GM19035 (cell line): Measurements from ENCODE around the gene PAFAH1B2.
"Not testable (repeated sequence)": the region's sequence is repeated elsewhere in the genome, so short reads cannot be mapped to it uniquely, and the experiment has no call there.

ENCODE experiments used
- ATAC-seq: cut with Tn5 transposase; IDR thresholded peaks from one replicate; pipeline ENCODE4 v1.9.1; 2021; ENCODE audit not compliant: unreplicated experiment

PAFAH1B2 gene

GRCh38 chr11:117172724-117173421 is 28.8 kb downstream of the PAFAH1B2 start:
- ATAC-seq: no peak

GRCh38 chr11:117175104-117175503 is 31.0 kb downstream of the PAFAH1B2 start:
- no peak for ATAC-seq

- ATAC-seq: no peak
Measured at GRCh38 chr11:117175781-117176180, 31.7 kb downstream of the PAFAH1B2 start.

GRCh38 chr11:117176186-117176585 is 32.1 kb downstream of the PAFAH1B2 start:
- no peak for ATAC-seq

- ATAC-seq: no peak
Measured at GRCh38 chr11:117177534-117178209, 33.6 kb downstream of the PAFAH1B2 start.

GRCh38 chr11:117178210-117179034 is 34.3 kb downstream of the PAFAH1B2 start, which contains the start of gene SIDT2:
Gene SIDT2 (plus strand): TSS chr11:117178743. CDS start chr11:117179264, 521 bp downstream.
- peak; percentile 93 for ATAC-seq

GRCh38 chr11:117179048-117179999 is 35.2 kb downstream of the PAFAH1B2 start:
- ATAC-seq: peak; percentile 39

- no peak for ATAC-seq
Measured at GRCh38 chr11:117180020-117180419, 35.9 kb downstream of the PAFAH1B2 start.

- ATAC-seq: no peak
Measured at GRCh38 chr11:117180661-117181585, 36.8 kb downstream of the PAFAH1B2 start.

- no peak for ATAC-seq
Measured at GRCh38 chr11:117181586-117182550, 37.8 kb downstream of the PAFAH1B2 start.

- no peak for ATAC-seq
Measured at GRCh38 chr11:117182551-117182935, 38.5 kb downstream of the PAFAH1B2 start.

GRCh38 chr11:117183178-117183577 is 39.1 kb downstream of the PAFAH1B2 start:
- ATAC-seq: not testable (repeated sequence)

GRCh38 chr11:117183724-117184349 is 39.8 kb downstream of the PAFAH1B2 start:
- ATAC-seq: no peak

GRCh38 chr11:117185736-117186430 is 41.8 kb downstream of the PAFAH1B2 start:
- no peak for ATAC-seq

- no peak for ATAC-seq
Measured at GRCh38 chr11:117186431-117186761, 42.3 kb downstream of the PAFAH1B2 start.

GRCh38 chr11:117187007-117187406 is 42.9 kb downstream of the PAFAH1B2 start:
- ATAC-seq: no peak

- ATAC-seq: no peak
Measured at GRCh38 chr11:117187428-117187798, 43.3 kb downstream of the PAFAH1B2 start.
